Panc1 (cell line): ENCODE results near the gene GAB4. TPM values are rescaled to one million over a fixed set of nuclear protein-coding genes. Genes with fewer than 3 reads are reported as not detected.

Experiments
- ATAC-seq: fragments of 200-7000 bp; cut with Tn5 transposase; 2 replicates; pipeline ENCODE4 v1.9.1; 2020; ENCODE audit warnings: mild to moderate bottlenecking, moderate library complexity
- BruUV-seq: library from RNA; stranded (reverse); fragments of 400-500 nt; replicated peaks from 2 replicates; lab custom pipeline; 2021; lab: Mats Ljungman, UMichigan
- CTCF ChIA-PET: fragments of 300-600 bp; sonication (Branson Sonifier 250); formaldehyde crosslinking; loops from one replicate; lab custom pipeline; 2022; ENCODE audit warnings: antibody characterized with exemption; lab: Charles Lee
- POLR2A ChIA-PET: fragments of 300-600 bp; sonication (Branson Sonifier 250); formaldehyde crosslinking; loops from one replicate; lab custom pipeline; 2022; ENCODE audit warnings: antibody characterized with exemption; lab: Charles Lee
- DNase-seq: peaks from one replicate; pipeline ENCODE4 v3.0.0-alpha.2; 2010; ENCODE audit warnings: low read depth, low spot score
- H3K27ac ChIP-seq: 2 replicates; pipeline ENCODE4 v1.5.1; 2011; ENCODE audit warnings: mild to moderate bottlenecking, low read length, inconsistent platforms
- H3K27me3 ChIP-seq: fragments of 200-500 bp; sonication (Bioruptor generic); 2 replicates; pipeline ENCODE4 v1.6.0; 2014; ENCODE audit warnings: low read length, inconsistent platforms; ENCODE audit not compliant: control insufficient read depth, insufficient read depth
- H3K36me3 ChIP-seq: fragments of 200-500 bp; sonication (Bioruptor generic); 2 replicates; pipeline ENCODE4 v1.5.1; 2014; ENCODE audit warnings: inconsistent platforms, mild to moderate bottlenecking, low read length, moderate library complexity; ENCODE audit not compliant: control insufficient read depth, insufficient read depth
- H3K4me1 ChIP-seq: 2 replicates; pipeline ENCODE4 v1.5.1; 2011; ENCODE audit warnings: inconsistent platforms, mild to moderate bottlenecking, low read length, moderate library complexity; ENCODE audit not compliant: control insufficient read depth, insufficient read depth
- H3K4me3 ChIP-seq, 2 experiments: 2 replicates each; pipeline ENCODE4 v1.5.1; 2011 to 2012; ENCODE audit warnings: low read depth in 2 of 2, low read length in 2 of 2, mild to moderate bottlenecking in 2 of 2, inconsistent platforms in 1 of 2, moderate library complexity in 1 of 2
- H3K9me3 ChIP-seq: fragments of 200-500 bp; sonication (Bioruptor generic); 2 replicates; pipeline ENCODE4 v1.5.1; 2014; ENCODE audit warnings: low read depth, mild to moderate bottlenecking, inconsistent platforms, low read length, moderate library complexity; ENCODE audit not compliant: control insufficient read depth, insufficient read depth
- CTCF ChIP-seq: fragments of 450-650 bp; IDR thresholded peaks from 2 replicates; pipeline ENCODE4 v1.5.1; 2017; ENCODE audit warnings: mild to moderate bottlenecking
- POLR2AphosphoS5 ChIP-seq: IDR thresholded peaks from 2 replicates; pipeline ENCODE4 v1.6.1; 2012; ENCODE audit warnings: mild to moderate bottlenecking, low read depth, low read length, moderate library complexity
- REST ChIP-seq, 2 experiments: IDR thresholded peaks; 2 replicates each; pipeline ENCODE4 v1.6.1; 2011 to 2012; ENCODE audit warnings: low read depth in 2 of 2, control low read depth in 1 of 2, low read length in 1 of 2, mild to moderate bottlenecking in 1 of 2, moderate library complexity in 1 of 2; ENCODE audit not compliant: insufficient read depth in 1 of 2
- SIN3A ChIP-seq: IDR thresholded peaks from 2 replicates; pipeline ENCODE4 v1.6.1; 2012; ENCODE audit warnings: low read depth, mild to moderate bottlenecking, low read length, moderate library complexity, borderline replicate concordance; ENCODE audit not compliant: insufficient read depth
- TCF7L2 ChIP-seq: IDR thresholded peaks from 2 replicates; pipeline ENCODE4 v1.6.1; 2011; ENCODE audit warnings: mild to moderate bottlenecking, low read depth, low read length, inconsistent platforms
- in situ Hi-C: cut with HindIII; loops from 2 replicates; pipeline ENCODE4 v1.10.0; 2016; ENCODE audit warnings: low sequenced_read_pairs, low pct_unique_long_range_greater_than_20kb
- intact Hi-C: fragments of 100-400 bp; cut with micrococcal nuclease; formaldehyde crosslinking; loops from one replicate; pipeline ENCODE4 v1.10.0; 2022; ENCODE audit not compliant: unreplicated experiment
- total RNA-seq: library from RNA; stranded (reverse); gene quantifications from one replicate; pipeline ENCODE4 v1.2.1, GENCODE V29; 2021; ENCODE audit not compliant: unreplicated experiment

The GAB4 gene
- total RNA-seq, 1 experiment from 2014 or later, result not detected

GRCh38 chr22:16968218-16968595 lies 39.8 kb downstream of the GAB4 start:
- no peaks in the 10 kb centered on the region for H3K4me1 ChIP-seq
- no peak overlapping the region for H3K27ac ChIP-seq
- no peaks in the 10 kb centered on the region for H3K36me3 ChIP-seq
- ChIA-PET POLR2A (no interaction called here), CTCF (no interaction called here)
- no peak overlapping the region for H3K4me3 ChIP-seq
- intact Hi-C loops, result no loop called here
- in situ Hi-C loops, result no loop called here
- H3K9me3 ChIP-seq, result no peaks in the 10 kb centered on the region
- BruUV-seq, result no TSS peak
- H3K27me3 ChIP-seq, result no peaks in the 10 kb centered on the region
- TF ChIP-seq REST (IDR thresholded peaks at IDR 0.05; ENCODE audit: insufficient read depth in 1 of 2, low read depth in 2 of 2, low read length in 1 of 2) (no peak), TCF7L2 (no peak), POLR2AphosphoS5 (no peak), SIN3A (no peak)
- no peak for DNase-seq
- no peak for ATAC-seq

GRCh38 chr22:16967453-16968217 lies 40.4 kb downstream of the GAB4 start:
- Histone ChIP-seq H3K4me1 (no peaks in the 10 kb centered on the region), H3K9me3 (no peaks in the 10 kb centered on the region), H3K27ac (no peak overlapping the region), H3K36me3 (no peaks in the 10 kb centered on the region), H3K4me3 (no peak overlapping the region), H3K27me3 (no peaks in the 10 kb centered on the region)
- ATAC-seq (no peak), DNase-seq (no peak)
- in situ Hi-C loops (no loop called here), intact Hi-C loops (no loop called here)
- CTCF ChIA-PET, result no interaction called here
- TF ChIP-seq REST (IDR thresholded peaks at IDR 0.05; ENCODE audit: insufficient read depth in 1 of 2, low read depth in 2 of 2, low read length in 1 of 2) (no peak), POLR2AphosphoS5 (no peak), CTCF (no peak), TCF7L2 (no peak), SIN3A (no peak)
- BruUV-seq, result no TSS peak
- POLR2A ChIA-PET, result no interaction called here
